H1 (cell line): ENCODE measurements around the gene LONRF2. TPM values are rescaled to one million over a fixed set of nuclear protein-coding genes. Genes with fewer than 3 reads are reported as not detected.

Experiments used
- CBX5 ChIP-seq: fragments of 300-800, 300-1000 bp; sonication (generic); IDR thresholded peaks from 2 replicates; pipeline ENCODE4 v1.7.1; 2016; ENCODE audit warnings: antibody characterized with exemption, low read length, low read depth
- CHD7 ChIP-seq: fragments of 300-600 bp; sonication (generic); IDR thresholded peaks from 2 replicates; pipeline ENCODE4 v1.7.1; 2012; ENCODE audit warnings: low read length, moderate library complexity, mild to moderate bottlenecking, inconsistent platforms; ENCODE audit not compliant: insufficient replicate concordance
- polyA plus RNA-seq, 7 experiments: library from polyadenylated mRNA; depleted of rRNA in 3 of 7; stranded (reverse) in 5 of 7; unstranded in 2 of 7; fragments of >200 nt in 5 of 7; fragments of 200-250 nt in 2 of 7; gene quantifications; 1 replicate in 5 of 7; 2 replicates in 1 of 7; 4 replicates in 1 of 7; pipeline versions ENCODE4 v1.2.1 to v1.2.3, GENCODE V29; 2011 to 2013; ENCODE audit warnings: missing spikeins in 2 of 7, mixed read lengths in 2 of 7
- total RNA-seq: library from RNA; stranded (reverse); fragmentation: NEBNext Ultra II Directional; extraction: Animal tissue kit (Norgen Biotek cat#: 25700); gene quantifications from 2 replicates; pipeline ENCODE4 v1.2.1, GENCODE V29; 2021

LONRF2 gene
- total and polyA plus RNA-seq, 2 of the 8 experiments (the other 6 are each of a cell fraction or from before 2014, with no cell fraction given), result 0.24 to 0.74 TPM

- TF ChIP-seq CHD7, result no peak
- TF ChIP-seq CBX5, result no peak
These were observed 54.5 kb downstream of the LONRF2 start (continued) for GRCh38 chr2:100267751-100268150.
